Measurements from ENCODE around the gene DUSP14.
A peak's percentile ranks its signal among the peaks of the same experiment; 100 is the strongest.
"Not testable (repeated sequence)": the region's sequence is repeated elsewhere in the genome, so short reads cannot be mapped to it uniquely, and the experiment has no call there.

The DUSP14 gene

DNA sequence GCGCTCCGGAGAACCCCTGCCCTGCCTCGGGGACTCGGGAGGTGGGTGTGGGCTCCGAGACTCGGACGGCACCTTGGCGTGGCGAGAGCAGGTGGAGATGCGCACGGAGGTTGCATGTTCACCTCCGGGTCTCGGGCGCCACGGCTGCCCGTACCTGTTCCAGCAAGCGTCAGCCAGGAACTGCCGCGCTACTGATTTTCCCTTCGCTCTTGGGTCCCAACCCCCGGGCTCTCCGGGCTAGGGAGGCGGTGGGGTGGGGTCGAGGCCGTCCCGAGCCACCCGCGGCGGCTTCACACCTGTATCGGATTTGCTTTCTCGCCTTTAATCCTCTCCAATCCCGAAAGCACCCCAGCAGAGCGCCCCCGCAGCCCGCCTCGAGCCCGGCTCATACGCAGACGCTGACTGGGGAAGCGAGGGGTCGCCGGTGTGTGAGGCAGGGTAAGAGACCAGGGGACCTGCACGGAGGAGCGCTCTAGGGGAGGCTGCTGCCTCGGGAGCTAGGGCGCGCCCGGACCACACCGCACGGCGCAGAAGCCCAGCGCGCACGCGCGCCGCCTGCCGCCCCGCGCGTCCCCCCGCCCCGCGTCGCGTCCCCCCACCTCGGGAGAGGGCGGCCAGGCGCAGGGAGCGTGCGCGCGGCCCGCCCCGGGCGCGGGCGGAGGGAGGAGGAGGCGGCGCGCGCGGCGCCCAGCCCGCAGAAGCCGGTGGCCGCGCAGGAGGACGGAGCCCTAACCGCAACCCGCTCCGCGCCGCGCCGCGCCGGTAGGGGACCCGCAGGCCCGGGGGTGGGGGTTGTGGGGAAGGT is at the start of gene DUSP14:
Gene DUSP14, plus strand, starts transcription at position 695 of the 805 bp plus-strand sequence. CDS start 22,382 bp downstream, outside the sequence.
- peak; percentile 86 for DNase-seq

- DNase-seq, result no peak
Observed at GRCh38 chr17:37440424-37440823, 49.3 kb upstream of the DUSP14 start.

- not testable (repeated sequence) for DNase-seq
Observed at GRCh38 chr17:37441369-37442014, 48.2 kb upstream of the DUSP14 start.

DNA sequence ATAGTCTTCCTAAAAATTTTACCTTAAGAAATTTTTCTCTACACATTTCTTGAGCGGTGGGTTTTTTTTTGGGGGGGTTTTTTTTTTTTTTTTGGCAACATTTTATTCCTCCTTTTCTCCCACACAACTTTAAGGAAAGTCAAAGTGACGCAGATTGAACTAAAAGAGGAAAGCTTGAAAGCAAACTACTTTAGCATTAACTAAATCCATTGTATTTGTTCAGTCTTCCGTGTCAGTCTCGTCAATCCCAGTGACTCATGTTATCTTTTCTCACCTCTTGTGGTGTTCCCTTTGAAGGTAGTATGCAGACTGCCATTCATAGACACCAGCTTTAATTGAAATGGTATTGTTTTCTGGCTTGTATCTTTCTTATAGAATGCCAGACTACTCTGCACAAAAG is 43.7 kb upstream of the DUSP14 start:
- no peak for DNase-seq

DNA sequence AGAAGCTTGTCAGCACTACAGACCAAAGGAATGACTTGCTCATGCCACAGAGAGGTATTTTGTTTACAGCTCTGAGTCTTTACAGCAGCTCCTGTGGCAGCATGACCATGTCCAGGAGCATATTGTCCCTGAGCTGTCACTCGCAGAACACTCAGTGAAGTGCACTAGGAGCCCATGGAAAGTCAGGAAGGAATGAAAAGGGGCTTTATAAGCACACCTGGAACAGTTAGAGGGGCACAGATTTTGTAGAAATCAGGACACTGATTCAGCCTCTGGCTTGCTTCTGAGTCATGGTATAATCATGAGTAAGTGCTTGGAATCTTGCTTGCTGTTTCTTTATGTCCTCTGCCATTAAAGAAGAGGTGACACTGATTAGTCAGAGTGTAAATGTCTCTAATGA is 42.0 kb upstream of the DUSP14 start:
- DNase-seq, result no peak

- no peak for DNase-seq
Observed at GRCh38 chr17:37450112-37450511, 39.6 kb upstream of the DUSP14 start.

DNA sequence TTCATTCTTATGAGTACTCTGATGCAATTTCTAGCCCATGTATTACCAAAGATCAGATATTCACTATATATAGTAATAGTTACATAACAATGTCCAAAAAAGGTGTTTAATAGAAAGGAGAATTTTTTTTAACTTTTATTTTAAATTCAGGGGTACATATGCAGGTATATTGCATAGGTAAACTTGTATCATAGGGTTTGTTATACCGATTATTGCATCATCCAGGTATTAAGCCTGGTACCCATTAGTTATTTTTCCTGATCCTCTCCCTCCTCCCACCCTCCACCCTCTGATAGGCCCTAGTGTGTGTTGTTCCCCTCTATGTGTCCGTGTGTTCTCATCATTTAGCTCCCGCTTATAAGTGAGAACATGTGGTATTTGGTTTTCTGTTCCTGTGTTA is 31.9 kb upstream of the DUSP14 start:
- DNase-seq, result not testable (repeated sequence)

- no peak for DNase-seq
Observed at GRCh38 chr17:37458805-37459204, 30.9 kb upstream of the DUSP14 start.

DNA sequence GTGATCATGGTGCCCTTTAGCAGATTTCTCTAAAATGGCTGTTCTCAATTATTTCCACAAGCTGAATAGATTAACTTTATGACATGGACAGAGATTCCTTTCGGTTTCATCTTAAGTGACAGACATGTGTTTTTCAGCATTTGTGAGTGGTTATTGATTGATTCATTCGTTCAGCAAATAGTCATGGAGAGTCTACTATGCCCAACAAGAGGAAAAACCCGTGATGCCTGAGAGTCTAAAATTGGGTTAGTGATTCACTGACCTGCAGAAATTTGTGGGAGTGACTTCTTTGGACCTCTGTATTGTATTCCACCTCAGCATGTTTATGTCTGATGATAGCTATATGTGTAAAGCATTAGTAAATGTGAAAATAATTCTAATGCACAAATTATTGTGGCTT is 28.0 kb upstream of the DUSP14 start:
- no peak for DNase-seq

- DNase-seq, result no peak
Observed at GRCh38 chr17:37462492-37462891, 27.2 kb upstream of the DUSP14 start.

GRCh38 chr17:37463039-37463438 is 26.7 kb upstream of the DUSP14 start:
- no peak for DNase-seq

DNA sequence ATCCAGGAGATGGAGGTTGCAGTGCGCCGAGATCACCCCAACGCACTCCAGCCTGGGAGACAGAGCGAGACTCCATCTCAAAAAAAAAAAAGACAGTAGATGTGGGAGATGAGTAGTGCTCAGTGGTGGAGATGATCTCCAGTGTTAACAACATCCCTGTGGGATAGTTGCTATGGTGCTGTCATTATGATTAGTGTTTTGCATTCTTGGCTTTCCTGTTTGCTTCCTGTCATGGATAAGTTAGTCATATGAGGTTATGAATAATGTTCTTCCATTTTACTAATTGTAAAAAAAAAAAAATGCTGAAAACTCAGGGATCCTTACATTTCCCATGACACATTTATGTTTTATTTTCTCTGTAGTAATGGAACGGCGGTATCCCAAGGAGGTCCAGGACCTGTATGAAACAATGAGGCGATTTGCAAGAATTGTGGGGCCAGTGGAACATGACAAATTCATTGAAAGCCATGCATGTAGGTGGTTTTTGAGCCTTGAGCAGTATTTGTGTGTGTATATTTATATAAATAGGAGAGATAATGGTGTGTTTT is 24.5 kb upstream of the DUSP14 start:
- no peak for DNase-seq

DNA sequence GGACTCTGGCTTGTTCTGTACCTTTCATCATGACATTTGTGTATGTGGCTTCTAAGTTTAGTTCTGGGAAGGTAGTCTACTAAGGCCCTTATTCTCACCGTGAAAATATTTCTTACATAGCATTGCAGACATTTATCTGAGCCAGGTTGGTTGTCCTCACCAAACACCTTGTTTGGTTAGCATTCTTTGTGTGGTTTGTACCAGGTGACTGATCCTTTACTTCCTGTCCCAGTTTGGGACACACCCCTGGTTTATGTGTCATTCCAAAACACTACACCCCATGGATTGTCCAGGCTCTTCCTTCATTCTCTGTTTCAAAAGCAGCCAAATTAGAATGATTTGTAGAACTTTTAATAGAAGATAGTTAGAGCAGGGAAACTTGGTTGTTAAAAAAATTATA is 23.2 kb upstream of the DUSP14 start:
- no peak for DNase-seq

- DNase-seq, result no peak
Observed at GRCh38 chr17:37470181-37470580, 19.5 kb upstream of the DUSP14 start.

DNA sequence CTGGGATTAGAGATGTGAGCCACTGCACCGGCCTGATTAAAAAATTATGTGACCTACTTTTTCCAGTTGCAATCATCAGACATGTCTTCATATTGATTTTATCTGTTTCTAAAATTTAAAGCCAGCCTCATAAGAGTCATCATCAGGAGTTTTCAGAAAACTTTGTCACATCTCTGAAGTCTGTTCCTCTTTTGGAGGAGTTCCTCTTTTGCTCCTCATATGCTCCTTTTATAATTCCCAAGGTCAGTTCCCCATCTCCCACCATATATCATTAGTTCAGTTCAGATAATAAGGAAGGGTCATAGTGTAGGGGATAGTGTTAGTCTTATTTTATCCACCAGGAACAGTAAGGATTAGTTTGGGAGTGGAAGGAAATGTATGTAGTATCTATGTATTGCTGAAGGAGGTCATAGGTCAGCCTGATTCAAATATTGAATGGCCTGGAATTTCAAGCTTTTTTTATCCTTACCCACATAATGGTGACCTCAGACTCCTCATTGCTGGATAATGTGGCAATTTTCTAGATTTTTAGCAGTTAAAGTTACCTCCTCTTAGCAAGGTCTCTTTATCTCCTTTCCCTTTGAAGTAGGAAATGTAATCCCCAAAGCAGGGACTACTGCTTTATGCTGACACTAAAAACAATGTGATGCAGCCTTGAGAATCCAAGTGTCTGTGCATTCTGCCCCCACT is 13.8 kb upstream of the DUSP14 start:
- no peak for DNase-seq

DNA sequence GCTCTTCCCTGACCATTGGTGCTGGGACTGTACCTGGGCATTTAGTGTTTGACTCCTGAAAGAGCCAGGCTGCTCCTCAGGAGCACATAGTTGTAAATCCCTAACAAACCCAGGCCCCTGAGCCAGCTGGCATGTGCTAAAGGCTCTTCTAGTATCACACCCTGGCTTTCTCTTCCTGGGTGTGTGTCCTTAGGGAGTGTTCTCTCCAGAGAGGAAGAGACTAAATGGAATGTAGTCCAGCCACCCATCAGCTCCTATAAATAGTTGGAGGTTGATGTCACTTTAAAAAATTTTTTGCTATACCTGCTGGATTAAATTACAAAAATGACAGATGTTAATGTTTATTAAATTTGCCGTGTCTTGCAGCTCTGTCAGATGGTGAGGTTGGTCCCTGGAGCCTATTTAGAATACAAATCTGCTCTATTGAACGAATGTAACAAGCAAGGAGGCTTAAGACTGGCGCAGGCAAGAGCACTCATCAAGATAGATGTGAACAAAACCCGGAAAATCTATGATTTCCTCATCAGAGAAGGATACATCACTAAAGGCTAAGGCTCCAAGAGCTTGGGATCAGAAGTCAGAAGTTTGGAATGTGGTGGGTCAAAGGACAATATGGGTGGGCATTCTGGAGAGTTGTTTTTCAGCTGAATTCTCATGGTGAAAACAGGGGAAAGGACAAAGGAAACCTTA is 13.1 kb upstream of the DUSP14 start:
- DNase-seq, result no peak

- DNase-seq, result no peak
Observed at GRCh38 chr17:37478187-37478586, 11.5 kb upstream of the DUSP14 start.

DNA sequence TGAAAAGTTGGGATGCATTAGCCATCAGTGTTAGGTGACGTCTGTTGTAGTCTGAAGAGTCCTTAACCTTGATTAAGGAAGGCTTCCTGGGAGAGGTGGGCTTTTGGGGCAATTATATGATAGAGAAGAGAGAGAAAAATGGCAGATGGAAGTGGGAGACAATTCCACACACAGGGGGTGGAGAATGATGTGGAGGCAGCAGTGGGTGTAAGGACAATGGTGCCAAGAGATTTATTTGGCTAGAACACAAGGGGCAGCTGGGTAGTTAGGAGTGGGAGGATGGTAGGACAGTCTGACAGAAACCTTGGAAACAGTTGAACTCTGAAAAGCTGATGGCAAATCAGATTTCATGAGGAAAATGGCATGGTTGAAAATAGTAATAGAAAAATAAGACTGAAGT is 10.7 kb upstream of the DUSP14 start:
- DNase-seq, result no peak

GRCh38 chr17:37480427-37480826 is 9.3 kb upstream of the DUSP14 start:
- no peak for DNase-seq

DNA sequence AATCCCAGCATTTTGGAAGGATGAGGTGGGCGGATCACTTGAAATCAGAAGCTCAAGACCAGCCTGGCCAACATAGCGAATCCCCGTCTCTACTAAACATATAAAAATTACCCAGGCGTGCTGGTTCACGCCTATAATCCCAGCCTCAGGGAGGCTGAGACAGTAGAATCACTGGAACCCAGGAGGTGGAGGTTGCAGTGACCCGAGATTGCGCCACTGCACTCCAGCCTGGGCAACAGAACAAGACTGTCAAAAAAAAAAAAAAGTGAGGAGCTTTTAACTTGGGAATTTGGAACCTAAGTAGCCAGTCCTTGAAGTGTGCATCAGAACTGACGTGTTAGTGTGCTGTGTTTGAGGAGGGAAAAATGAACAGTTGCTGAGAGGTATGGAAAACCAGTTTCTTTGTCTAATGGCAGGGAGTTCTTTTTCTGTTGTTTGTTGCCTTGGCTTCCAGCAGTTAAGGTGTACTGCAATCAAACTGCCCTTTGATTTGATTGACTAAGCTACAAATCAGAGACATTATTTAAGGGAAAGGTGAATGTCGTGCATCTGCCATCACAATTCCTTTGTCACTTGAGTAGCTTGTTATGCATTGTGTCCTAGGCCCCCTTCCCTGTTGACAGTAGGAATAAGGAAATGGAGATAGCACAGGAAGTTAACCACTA is 8.6 kb upstream of the DUSP14 start:
- no peak for DNase-seq

GRCh38 chr17:37483311-37484039 is 6.2 kb upstream of the DUSP14 start:
- DNase-seq, result no peak

All from CD4-positive, alpha-beta T cell treated with Interleukin-21 for 1 hour (primary cell).